CD4-positive, alpha-beta T cell treated with Interleukin-6 for 4 hours (primary cell): ENCODE measurements around the gene ENPP7.
"Not testable (repeated sequence)": the region's sequence is repeated elsewhere in the genome, so short reads cannot be mapped to it uniquely, and the experiment has no call there.

Experiments used
- DNase-seq: peaks from one replicate; pipeline ENCODE4 v3.0.0-alpha.2; 2020; ENCODE audit warnings: mixed read lengths

ENPP7 gene

DNA sequence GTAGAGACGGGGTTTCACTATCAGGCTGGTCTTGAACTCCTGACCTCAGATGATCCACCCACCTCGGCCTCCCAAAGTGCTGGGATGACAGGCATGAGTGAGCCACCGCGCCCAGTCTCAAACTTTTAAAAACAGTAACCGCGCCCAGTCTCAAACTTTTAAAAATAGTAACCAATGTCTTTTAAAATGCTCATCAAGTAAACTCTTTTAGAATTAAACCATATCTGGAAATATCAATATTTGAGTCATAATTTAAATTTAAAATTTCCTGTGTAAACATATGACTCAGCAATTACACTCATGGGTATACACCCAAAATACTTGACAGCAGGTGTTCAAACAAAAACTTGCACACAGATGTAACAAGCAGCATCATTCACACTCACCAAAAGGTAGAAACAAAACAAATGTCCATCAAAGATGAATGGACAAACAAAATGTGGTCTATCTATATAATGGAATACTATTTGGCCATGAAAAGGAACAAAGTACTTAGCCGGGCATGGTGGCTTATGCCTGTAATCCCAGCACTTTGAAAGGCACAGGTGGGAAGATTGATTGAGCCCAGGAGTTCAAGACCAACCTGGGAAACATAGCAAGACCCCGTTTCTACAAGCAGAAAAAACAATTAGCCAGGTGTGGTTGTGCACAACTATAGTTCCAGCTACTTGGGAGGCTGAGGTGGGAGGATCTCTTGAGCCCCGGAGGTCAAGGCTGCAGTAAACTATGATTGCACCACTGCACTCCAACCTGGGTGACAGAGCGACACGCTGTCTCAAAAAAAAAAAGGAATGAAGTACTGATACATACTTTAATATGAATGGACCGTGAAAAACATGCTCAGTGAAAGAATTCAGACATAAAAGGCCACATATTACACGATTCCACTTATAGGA is 20.2 kb downstream of the ENPP7 start:
- no peak for DNase-seq

DNA sequence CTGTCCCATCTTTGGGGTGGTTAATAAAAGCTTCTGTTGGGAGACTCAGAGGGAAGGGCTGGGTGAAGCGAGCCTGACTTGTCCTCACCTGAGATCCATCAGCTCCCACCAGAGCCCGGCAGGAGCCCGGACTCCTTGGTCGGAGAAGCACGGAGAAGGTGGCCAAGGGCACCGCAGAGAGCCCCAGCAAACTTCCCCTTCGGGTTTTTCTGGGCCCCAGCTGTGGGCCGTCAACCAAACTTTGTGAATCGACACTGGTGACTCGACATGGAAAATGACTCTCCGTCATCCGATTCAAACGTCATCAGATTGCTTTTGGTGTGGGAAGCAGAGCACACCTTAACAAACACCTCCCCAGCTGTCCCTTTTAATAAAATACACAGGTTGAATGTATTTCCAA is 21.4 kb downstream of the ENPP7 start:
- no peak for DNase-seq

DNA sequence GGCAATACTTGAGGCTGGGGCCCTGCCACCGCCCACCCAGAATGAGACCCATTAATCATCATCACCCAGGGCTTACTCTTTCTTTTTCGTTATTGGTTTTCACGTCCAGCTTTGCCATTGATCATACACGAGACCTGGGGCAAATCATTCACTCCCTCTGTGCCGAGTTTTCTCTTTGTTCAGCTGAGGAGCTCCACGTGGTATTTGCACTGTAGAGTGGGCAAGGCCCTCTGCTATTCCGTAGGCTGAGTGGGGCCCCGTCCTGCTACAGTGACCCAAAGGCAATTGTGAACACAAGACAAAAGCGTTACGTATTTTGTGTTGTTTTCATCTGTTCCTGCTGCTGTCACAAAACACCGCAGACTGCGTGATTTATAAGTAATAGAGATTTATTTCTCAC is 23.6 kb downstream of the ENPP7 start:
- no peak for DNase-seq

DNA sequence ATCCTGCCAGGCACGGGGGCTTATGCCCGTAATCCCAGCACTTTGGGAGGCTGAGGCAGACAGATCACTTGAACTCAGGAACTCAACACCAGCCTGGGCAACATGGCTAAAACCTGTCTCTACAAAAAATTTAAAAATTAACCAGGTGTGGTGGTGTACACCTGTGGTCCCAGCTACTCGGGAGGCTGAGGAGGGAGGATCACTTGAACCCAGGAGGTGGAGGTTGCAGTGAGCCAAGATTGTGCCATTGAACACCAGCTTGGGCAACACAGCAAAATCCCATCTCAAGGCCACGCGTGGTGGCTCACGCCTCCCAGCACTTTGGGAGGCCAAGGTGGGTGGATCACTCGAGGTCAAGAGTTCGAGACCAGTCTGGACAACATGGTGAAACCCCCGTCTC is 24.2 kb downstream of the ENPP7 start:
- DNase-seq, result not testable (repeated sequence)

DNA sequence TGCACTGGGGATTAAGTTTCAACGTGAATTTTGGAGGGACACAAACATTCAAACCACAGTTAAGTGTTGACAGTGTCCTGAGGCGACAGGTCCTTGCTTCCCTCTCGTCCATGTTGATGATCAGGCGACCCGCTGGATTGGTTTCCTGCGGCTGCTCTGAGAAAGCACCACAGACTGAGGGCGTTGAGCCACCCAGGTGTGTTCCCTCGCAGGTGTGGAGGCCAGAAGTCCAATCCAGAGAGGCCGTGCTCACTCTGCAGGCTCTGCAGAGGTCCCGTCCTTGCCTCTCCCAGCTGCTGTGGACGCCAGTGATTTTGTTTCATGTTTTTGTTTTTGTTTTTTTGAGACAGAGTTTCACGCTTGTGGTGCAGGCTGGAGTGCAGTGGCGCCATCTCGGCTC is 24.8 kb downstream of the ENPP7 start:
- DNase-seq, result no peak

DNA sequence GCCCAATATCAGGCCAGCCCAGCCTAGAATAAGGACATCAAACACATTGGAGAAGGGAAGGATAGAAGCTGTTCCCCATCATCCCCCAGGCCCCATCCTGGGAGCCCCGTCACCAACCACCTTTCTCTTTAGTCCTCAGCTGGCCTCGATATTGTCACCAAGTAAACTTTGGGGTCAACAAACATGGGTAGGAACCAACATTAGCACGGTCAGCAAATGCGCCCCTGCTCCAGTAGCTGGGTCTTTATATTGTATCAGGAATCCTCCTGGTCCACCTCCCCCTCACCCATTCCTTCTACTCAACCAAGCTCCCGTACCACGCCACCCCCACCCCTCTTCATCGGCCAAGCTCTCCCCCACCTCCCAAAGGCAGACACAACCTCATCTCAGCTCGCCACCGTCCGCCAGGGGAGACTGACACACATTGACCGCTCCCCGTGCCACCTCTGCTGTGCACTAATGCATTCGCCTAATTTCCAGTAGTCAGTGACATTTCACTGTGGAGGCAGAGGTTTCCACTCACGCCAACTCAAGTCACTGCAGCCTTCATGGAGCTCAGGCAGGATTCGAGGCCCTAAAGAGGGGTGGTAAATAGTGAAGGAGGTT is 26.5 kb downstream of the ENPP7 start:
- no peak for DNase-seq

DNA sequence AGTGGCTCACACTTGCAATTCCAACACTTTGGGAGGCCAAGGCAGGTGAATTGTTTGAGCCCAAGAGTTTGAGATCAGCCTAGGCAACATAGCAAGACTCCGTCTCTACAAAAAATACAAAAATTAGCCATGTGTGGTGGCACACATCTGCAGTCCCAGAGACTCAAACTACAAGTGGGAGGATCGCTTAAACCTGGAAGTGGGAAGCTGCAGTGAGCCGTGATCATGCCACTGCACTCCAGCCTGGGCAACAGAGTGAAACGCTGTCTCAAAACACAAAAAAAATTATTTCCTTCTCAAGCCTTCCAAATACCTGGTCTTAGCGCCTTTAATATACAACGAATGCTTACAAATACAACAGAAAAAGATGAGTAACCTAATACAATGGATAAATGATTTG is 27.5 kb downstream of the ENPP7 start:
- DNase-seq, result no peak

DNA sequence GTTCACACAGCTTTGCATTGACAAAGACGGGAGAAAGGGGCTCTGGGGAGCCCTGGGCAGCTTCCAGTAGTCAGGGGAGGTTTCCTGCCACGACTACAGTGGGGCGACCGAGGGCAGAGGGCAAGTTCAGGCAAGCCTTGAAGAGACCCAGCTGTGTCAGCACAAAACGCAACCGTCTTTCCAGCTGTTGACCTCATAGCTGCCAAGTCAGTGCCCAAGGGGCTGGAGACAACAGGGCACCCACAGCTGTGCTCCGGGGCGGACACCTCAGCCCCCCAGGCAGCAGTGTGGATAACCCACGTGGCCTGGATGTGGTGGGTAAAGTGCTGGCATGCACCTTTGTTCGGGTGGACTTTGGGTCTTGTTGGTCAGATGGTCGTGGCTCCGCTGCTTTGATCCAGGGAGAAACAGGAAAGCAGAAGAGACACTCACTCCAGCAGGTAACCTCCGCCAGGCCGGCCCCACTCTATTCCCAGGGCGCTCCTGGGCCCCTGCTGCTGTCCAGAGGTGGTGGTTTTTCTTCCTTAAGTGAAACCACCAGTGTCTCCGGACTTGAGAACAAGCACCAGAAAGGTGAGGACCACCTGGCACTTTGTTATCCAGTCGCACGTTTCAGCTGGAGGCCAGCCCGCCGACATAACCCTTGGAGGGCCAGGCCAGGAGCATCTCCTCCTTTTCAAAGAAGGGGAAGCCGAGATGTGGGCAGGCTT is 29.6 kb downstream of the ENPP7 start:
- DNase-seq, result no peak

DNA sequence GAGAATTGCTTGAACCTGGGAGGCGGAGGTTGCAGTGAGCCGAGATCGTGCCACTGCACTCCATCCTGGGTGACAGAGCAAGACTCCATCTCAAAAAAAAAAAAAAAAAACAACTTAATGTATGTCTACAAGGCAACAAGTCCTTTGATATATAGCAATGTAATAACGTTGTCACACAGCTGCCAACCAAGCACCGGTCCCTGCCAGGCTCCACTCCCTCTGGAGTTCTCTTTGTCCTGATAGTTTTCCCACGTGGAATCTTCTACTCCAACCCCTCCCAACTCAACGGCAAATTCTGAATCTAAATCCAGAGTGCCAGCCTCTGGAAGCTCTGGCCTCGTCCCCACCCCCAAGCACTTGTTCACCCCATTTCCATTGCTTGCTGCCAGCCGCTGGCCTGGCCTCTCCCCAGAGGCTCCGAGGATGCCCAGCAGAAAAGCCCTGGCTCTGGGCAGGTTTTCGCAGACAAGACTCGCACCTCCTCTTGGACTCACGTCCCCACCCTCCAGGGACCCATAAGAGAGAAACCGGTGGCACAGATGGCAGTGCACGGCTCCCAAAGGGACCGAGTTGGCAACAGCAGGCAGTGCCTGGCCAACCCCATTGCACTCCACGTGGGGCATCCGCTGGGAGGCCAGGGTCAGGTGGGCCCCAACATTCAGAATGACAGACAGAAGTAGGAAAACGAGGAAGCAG is 31.3 kb downstream of the ENPP7 start:
- no peak for DNase-seq

DNA sequence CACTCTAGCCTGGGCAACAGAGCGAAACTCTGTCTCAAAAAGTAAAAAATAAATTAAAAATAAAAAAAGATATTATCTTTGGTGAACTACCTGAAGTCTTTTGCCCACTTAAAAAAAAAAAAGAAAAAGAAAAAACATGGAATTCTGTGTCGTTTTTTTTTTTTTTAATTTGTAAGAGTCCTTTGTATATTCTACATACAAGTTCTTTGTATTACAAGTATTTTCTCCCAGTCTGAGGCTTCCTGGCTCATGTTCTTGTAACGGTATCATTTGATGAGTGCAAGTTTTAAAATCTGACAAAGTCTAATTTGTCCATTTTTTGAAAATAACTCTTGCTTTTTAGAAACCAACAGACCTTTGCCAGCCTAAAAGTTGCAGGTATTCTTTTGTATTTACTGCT is 35.0 kb downstream of the ENPP7 start:
- no peak for DNase-seq

DNA sequence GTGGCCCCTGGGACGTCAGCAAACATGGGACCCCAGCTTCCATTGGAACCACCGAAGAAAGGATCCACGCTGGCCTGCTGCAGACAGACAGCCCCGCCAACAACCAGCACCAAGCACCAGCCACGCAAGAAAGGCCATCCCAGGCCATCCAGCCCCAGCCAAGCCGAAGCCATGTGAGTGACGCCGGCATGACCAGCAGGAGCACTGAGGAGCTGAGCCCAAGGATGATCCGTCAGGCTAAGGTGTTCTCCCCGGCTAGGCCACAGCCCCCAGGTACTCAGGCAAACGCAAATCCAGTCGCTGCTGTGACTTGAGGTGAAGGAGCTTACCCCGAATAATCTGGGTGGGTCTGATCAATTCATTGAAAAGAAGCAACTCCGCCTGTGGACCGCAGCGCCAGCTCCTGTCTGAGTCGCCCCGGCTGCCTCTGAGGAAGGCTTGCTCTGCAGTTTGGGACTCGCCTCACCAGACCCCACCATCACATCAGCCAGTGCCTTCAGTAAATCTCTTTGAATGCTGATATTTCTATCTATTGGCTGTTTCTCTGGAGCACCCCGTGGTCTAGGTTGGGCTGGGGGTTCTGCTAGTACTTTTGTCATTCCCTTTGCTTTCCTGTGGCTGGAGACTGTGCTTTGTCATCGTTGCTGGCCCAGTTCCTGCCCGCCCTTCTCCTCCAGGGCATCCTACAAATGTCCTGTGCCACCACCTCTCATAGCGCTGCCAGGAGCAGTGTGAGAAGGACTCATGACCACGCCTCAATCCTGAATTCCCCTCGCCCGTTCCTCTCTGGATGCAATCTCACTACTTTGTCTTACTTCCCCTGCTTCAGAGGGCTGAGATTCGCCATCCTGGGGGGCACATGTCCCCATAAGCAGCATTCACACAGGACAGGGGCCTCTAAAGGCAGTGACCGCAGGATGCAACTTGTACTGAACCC is 39.1 kb downstream of the ENPP7 start:
- no peak for DNase-seq

DNA sequence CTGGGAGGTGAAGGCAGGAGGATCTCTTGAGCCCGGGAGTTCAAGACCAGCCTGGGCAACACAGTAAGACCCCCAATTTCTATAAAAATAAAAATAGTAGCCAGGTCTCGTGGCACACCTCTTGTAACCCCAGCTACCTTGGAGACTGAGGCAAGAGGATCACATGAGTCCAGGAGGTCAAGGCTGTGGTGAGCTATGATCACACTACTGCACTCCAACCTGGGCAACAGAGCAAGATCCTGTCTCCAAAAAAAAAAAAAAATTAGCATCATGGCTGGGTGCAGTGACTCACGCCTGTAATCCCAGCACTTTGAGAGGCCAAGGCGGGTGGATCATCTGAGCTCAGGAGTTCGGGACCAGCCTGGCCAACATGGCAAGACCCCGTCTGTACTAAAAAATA is 40.5 kb downstream of the ENPP7 start:
- no peak for DNase-seq

DNA sequence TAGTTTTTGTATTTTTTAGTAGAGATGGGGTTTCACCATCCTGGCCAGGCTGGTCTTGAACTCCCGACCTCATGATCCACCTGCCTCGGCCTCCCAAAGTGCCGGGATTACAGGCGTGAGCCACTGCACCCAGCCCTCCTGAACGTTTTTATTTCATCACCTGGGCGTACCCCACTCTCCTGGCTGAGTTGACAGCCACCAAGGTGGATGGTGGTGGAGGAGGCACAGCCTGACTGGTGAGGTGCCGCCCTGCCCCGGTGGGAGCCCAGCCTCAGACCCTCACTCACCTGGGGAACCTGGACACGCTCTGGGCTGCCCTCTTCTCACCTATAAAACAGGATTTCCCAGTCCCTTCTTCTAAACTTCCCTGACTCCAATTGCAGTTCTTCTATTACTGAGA is 42.0 kb downstream of the ENPP7 start:
- DNase-seq, result not testable (repeated sequence)

DNA sequence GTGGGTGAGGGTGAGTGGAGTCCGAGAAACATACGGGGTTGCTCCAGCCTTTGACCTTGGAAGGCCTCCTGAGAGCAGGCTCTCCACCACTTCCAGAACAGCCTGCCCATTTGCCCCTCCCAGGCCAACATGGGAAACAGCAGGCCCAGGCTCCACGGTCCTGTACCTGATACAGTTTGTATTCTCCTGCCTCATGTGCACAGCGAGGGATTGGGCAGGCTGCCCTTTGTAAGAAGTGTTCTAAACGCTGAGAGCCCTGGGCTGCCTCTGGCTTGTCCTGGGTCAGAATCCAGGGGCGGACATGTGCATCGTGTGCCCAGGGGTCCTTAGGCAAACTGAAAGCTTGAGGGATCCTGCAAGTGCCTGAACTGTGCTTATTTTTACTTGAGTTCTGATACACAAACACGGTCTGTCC is 43.8 kb downstream of the ENPP7 start:
- no peak for DNase-seq

DNA sequence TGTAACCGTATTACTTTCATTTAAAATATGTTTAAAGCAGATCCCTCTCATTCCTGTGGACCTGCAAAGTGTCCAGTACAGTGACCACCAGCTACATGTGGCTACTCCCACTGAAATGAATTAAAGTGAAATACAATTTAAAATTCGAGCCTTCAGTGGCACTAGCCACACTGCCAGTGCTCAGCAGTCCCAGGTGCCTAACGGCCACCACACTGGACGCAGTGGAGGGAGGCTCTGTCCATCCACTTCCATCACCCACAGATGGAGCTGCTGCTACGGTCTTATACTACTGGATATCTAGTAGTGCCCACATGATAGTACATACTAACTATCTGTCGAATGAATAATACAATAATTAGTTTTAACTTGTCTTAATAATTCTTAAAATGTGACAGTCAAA is 44.9 kb downstream of the ENPP7 start:
- DNase-seq, result no peak

DNA sequence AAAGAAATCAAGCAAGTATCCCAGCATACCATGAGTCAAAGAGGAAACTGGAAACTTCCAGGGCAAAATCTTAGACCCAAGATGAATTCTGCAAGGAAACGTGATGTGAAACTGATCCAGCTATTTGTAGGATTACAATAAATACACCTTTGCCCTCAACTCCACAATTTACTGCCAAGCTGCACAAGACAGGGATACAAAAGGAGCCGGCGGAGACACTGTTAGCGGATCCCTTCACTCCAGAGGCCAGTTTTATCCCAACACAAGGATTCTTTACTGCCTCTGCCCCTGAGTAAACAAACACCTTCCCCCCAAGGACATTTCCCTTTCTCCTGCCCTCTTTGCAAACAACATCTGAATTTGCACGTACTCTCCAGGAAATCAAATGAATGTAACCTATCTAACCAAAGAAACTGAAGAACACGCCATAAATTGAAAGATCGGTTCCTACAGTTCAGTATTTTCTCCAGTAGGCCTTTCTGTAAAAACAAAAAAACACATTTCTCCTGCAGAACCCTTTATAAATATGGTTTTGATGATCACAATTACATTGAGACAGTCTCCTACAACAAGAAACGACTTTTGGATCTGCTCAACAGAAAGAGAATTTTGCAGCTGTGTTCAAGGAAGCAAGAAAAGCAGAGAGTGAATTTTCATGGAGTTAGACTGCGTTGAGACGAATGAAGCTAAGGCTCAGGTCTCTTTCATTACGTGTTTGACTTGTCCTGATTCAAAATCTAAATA is 45.8 kb downstream of the ENPP7 start:
- DNase-seq, result no peak

DNA sequence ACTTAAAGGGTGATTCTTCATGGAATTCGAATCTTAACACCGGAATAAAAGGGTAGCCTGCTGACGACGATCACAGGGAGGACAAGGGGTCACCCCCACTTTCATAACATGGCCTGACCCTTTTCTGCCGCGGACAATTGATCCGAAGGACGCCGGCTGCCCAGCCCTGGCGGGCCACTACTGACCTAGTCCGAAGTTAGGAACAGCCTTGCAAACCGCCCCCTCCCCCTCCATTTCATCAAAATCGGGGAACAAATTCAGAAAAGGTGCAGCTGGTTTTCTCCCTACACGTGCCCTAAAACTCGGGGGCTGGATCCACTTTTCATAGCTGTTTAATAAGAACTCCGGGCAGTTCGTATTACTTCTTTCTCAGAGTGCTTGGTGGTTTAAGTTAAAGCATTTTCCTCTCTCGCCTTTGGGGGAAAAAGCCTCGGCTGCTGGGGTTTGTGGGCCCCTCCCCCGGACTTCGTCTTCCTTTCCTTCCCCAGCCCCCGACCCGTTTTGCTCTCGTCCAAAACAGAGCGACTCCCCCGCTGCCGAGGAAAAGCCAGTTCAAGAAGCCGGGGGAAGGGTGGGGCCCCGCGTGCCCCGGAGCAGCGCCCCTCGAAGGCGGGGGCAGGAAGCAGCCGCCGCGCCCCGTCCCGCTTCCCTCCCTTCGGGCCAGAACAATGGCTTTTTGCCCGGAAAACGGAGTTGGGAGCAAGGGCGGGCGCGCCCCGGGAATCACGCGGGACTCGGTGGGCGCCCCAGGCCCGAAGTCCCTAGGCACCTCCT is 46.6 kb downstream of the ENPP7 start:
- DNase-seq, result peak; percentile 49

DNA sequence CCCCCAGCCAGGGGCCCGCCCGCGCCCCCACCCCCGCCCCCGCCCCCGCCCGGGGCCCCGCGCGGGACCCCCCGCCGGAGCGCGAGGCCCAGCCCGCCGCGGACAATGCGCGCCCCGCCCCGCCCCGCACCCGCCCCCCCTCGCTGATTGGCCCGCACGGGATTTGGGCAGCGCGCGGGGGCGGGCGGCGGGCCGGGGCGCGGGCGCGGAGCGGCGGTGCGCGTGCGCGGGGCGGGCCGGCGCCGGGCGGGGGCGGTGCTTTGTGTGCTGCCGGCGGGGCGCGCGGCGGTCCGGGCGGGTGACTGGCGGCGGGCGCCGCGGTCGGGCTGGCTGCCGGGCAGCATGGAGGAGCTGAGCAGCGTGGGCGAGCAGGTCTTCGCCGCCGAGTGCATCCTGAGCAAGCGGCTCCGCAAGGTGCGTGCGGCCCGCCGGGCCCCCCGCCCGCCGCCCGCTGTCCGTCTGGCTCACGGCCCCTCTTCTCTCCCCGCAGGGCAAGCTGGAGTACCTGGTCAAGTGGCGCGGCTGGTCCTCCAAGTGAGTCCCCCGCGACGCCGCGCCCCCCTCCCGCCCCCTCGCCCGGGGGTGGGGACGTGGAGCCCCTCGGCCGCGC is 47.3 kb downstream of the ENPP7 start, which contains the start of gene CBX2:
Gene CBX2 (plus strand): TSS at position 255 of the 610 bp plus-strand sequence. CDS start 88 bp downstream, at position 343.
- DNase-seq, result peak; percentile 88

DNA sequence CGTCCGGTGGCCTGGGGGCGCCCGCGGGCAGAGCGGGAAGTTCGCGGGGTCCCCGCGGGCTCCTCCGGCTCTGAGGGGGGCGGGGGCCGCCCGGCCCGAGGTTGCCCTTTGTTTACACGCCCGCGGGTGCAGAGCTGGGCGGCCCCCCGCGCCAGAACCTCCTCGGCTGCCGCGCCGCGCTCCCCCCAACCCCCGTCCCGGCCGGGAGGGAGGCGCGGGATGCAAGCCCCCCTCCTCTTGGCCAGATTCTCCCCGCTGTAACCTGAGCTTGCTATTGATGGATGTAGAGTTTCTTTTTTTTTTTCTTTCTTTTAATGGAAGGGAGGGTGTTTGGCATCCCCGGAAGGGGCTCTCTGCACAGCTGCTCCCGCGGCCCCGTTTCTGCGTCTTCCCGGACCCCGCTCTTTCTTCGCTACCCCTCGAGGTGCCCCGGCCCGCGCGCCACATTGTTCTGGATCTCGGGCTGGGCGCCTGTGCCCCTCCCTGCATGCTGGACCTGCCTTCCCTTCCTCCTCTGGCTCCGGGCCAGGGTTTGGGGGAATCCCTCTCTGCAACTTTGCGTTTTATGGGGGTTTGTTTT is 47.9 kb downstream of the ENPP7 start:
- no peak for DNase-seq
